HG03520 (cell line): Measurements from ENCODE around the gene SENP7.
"Not testable (repeated sequence)": the region's sequence is repeated elsewhere in the genome, so short reads cannot be mapped to it uniquely, and the experiment has no call there.

Experiments
- ATAC-seq: cut with Tn5 transposase; IDR thresholded peaks from one replicate; pipeline ENCODE4 v1.9.1; 2021; ENCODE audit warnings: mild to moderate bottlenecking, moderate library complexity; ENCODE audit not compliant: unreplicated experiment

SENP7 gene

DNA sequence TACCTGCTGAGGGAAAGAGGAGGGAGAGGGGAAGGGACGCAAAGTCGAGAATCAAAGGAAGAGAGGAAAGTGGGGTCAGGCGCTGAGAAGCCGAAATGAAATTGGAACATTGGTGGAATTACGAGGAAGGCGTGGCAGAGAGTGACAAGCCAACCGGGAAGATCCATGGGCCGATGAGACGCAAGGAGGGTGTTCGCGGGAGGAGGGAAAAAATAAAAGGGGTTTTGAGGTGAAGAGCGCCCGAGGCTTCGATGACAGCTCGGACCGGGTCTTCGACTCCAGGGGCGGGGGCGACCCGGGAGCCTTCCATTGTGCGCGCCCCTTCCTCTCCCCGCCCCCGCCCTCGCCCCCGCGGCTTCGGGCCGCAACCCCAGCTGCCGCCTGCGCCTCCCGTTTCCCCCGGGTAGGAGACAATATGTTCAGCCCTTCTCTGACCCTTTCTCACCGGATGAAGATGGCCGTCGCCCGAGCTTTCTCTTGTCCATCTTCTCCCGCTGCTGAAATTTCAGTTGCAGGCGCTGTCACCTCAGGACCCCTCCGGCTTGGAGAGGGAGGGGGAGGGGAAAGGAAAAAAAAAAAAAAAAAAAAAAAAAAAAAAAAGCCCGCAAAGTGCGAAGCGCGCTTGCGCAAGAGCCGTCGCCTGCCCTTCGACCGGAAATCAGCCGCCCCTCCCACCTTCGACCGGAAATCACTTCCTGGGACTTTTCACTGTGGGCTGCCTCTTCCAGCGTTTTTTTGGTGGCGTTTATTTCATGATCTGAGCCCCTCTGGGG lies at the start of gene SENP7:
Gene SENP7, minus strand, starts transcription at position 567 of the 773 bp plus-strand sequence. Its CDS starts 82 bp downstream, at position 485.
- peak; percentile 40 for ATAC-seq

GRCh38 chr3:101561630-101562328 lies 48.8 kb upstream of the SENP7 start, which contains the start of gene TRMT10C:
Gene TRMT10C (plus strand): TSS chr3:101561868. CDS start chr3:101564782, 2,914 bp downstream.
- peak; percentile 100 for ATAC-seq

- no peak for ATAC-seq
Measured at GRCh38 chr3:101556064-101556463, 43.1 kb upstream of the SENP7 start.

- not testable (repeated sequence) for ATAC-seq
Measured at GRCh38 chr3:101553381-101553780, 40.4 kb upstream of the SENP7 start.

- not testable (repeated sequence) for ATAC-seq
Measured at GRCh38 chr3:101551359-101552081, 38.5 kb upstream of the SENP7 start.

GRCh38 chr3:101549473-101549872 lies 36.5 kb upstream of the SENP7 start:
- no peak for ATAC-seq

DNA sequence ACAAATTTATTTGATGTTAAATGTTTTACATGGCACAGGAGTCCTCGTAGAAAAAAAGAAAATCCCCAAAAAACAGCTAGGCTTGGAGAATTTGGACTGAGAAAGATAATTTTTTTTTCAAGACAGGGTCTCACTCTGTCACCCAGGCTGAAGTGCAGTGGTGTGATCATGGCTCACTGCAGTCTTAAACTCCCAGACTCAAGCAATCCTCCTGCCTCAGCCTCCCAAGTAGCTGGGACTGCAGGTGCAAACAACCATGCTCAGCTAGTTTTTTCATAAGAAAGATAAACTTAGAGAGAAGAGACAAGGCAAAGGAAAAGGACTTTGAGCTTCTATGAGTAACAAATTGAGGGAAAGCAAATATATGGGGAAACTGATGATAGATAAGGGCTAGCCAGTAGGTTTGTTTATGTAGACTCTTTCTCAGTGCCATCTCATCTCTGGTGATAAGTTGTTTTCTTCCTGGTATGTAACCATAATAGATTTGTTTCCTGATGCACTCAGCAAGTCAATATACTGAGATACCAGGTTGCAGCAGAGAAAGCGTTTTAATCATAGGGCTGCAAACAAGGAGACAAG lies 35.6 kb upstream of the SENP7 start:
- ATAC-seq: no peak

GRCh38 chr3:101544161-101544850 lies 31.3 kb upstream of the SENP7 start:
- ATAC-seq: no peak

- ATAC-seq: no peak
Measured at GRCh38 chr3:101542957-101543356, 29.9 kb upstream of the SENP7 start.

DNA sequence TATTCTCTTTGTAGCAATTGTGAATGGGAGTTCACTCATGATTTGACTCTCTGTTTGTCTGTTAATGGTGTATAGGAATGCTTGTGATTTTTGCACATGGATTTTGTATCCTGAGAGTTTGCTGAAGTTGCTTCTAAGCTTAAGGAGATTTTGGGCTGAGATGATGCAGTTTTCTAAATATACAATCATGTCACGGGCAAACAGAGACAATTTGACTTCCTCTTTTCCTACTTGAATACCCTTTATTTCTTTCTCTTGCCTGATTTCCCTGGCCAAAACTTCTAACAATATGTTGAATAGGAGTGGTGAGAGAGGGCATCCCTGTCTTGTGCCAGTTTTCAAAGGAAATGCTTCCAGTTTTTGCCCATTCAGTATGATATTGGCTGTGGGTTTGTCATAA lies 23.9 kb upstream of the SENP7 start:
- ATAC-seq: not testable (repeated sequence)

- no peak for ATAC-seq
Measured at GRCh38 chr3:101536266-101536665, 23.3 kb upstream of the SENP7 start.

GRCh38 chr3:101535221-101535620 lies 22.2 kb upstream of the SENP7 start:
- ATAC-seq: no peak

- ATAC-seq: no peak
Measured at GRCh38 chr3:101533603-101533968, 20.6 kb upstream of the SENP7 start.

- no peak for ATAC-seq
Measured at GRCh38 chr3:101532783-101533602, 20.0 kb upstream of the SENP7 start.

- ATAC-seq: no peak
Measured at GRCh38 chr3:101531473-101532086, 18.6 kb upstream of the SENP7 start.

DNA sequence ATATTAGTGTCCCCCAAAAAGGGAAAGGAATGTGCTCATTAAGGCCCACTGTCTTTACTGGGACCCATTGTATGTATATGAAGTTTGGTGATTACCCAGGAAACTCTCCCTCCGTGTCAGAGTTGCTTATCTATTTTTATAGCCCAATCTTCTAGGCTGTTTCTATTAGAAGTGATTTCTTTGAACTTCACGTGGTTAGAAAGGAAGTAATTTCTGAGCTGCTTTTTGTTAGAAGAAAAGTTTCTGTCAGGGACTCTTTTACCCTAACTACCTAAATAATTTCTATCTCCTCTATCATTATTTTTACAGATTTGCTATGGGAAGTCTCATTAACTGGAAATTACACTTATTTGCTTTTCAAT lies 17.7 kb upstream of the SENP7 start:
- ATAC-seq: no peak

- ATAC-seq: no peak
Measured at GRCh38 chr3:101529816-101530685, 17.0 kb upstream of the SENP7 start.

DNA sequence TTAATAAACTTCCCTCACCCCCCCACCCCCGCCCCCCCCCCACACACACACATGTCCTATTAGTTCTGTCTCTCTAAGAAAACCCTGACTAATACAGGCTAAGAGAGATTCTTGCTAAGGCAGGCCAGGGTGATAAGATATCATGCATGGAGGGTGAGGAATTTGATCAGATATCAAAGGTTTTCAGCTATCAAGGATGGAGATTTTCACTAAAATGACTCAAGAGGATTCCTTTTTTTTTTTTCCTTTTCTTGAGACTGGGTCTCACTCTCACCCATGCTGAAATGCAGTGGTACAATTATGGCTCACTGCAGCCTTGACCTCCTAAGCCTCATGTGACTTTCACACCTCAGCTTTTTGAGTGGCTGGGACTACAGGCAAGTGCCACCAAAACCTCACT lies 14.9 kb upstream of the SENP7 start:
- no peak for ATAC-seq
